Limb (tissue), 2 donors: ENCODE results near the gene HIVEP2.

ENCODE experiments used
- DNase-seq, 2 donors: peaks; one replicate each; pipeline ENCODE4 v3.0.0-alpha.2; 2016; ENCODE audit errors: extremely low spot score in 2 of 2

Gene HIVEP2

GRCh38 chr6:142822383-142822782 is 122.6 kb downstream of the HIVEP2 start:
- DNase-seq, result no peak

DNA sequence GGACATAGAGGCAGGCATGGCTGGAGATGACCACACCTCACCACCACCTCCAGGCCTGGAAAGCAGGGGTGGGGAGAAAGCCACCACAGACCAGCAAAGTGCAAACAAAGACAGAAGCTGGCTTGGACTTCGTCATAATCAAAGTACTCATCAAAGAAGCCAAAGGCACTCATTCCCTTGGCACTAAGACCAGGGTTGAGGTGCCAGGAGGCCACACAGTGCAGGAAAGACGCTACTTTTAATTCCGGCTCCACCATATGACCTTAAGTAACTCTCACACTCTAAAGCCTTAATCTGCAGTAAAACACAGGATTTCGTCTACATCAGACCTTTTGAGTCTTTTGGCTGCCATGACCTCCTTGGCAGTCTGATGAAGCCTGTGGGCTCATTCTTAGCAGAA is 123.1 kb downstream of the HIVEP2 start:
- DNase-seq, result no peak

- DNase-seq, result no peak
These were observed 123.7 kb downstream of the HIVEP2 start for GRCh38 chr6:142821164-142821716.

DNA sequence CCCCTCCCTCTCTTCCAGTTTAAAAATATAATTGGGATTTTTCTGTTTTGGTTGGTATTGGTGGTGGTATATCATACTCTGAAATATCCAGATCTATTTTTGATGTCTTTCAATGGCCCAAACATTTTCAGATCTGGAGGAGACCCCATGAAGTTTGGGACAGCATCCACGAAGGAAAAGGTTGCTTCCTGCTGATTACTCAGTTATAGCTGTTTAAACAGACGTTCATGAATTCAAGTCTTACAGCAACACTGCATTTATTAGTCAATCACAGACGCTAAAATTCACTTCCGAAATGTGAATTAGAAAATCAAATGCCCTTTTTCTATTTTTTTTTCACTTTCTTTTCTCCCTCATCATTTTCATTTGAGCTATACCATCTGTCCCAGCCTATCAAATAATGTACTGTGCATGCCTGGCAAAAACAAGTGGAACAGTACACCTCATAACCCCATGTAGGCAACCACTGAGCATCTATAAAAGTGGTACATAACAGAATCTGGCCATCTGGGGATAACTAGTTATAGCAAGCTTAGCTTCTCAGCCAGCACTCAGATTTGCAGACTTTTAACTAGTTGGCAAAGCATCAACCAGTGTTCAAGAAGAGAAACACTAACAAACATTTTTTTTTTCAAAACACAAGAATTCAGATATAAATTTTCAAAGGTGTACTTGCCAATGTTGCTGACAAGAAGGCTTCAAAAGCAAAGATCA is 124.5 kb downstream of the HIVEP2 start:
- DNase-seq, result no peak

GRCh38 chr6:142819603-142820337 is 125.2 kb downstream of the HIVEP2 start:
- DNase-seq, result peak; percentile 36 to 68

GRCh38 chr6:142816486-142816885 is 128.5 kb downstream of the HIVEP2 start:
- no peak for DNase-seq

DNA sequence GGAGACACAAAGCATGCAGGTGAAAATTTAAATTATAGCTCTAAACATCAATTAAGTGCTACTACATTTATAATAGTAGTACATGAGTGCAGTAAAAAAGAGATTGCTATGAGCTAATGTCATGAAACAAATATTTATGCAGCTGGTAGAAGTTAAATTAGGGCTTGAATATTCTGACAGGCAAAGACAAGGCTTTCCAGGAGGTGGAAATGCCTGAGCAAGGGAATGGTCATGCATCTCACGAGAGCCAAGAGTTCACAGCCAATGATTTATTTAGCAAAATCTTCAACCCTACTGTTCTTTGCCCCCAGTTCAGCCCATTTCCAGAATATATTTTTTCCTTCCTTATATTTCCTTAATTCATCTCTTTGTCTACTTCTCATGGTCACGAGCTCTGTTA is 128.9 kb downstream of the HIVEP2 start:
- DNase-seq, result no peak

DNA sequence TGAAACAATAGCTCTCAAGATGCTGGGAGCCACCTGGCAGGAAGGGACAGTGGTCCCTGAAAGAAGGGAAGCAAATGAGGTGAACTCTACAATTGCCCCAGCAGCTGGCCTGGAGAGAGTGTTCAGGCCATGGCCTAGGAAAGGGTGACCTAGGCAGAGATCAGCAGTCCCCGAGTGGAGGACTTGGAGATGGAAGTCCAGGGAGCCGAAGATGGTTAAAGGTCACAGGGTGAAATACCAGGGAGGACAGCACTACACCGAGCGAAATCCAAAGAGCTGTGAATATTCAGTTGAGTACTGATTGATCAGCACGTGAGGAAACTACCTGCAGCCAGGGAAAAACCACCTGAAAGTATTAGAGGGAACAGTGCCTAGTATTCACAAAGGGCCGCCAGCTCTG is 133.1 kb downstream of the HIVEP2 start:
- DNase-seq, result no peak

GRCh38 chr6:142810952-142811514 is 133.9 kb downstream of the HIVEP2 start:
- no peak for DNase-seq

DNA sequence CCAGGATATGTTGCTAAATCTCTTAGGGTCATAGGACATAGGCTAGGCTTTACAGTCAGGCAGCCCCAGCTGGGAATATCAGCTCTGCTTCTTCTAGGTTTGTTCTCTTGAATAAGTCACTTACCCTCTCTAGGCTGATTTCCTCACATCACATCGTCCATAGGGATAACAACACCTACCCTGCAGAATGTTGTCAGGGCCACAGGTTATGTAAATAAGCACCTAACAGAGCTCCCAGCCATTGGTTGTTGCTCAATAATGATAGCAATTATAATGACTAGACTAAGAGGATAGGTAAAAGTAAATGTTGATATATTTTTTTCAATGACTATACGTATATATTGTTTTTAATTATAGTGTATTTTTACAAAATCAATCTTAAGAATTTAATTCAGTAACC is 135.0 kb downstream of the HIVEP2 start:
- no peak for DNase-seq

DNA sequence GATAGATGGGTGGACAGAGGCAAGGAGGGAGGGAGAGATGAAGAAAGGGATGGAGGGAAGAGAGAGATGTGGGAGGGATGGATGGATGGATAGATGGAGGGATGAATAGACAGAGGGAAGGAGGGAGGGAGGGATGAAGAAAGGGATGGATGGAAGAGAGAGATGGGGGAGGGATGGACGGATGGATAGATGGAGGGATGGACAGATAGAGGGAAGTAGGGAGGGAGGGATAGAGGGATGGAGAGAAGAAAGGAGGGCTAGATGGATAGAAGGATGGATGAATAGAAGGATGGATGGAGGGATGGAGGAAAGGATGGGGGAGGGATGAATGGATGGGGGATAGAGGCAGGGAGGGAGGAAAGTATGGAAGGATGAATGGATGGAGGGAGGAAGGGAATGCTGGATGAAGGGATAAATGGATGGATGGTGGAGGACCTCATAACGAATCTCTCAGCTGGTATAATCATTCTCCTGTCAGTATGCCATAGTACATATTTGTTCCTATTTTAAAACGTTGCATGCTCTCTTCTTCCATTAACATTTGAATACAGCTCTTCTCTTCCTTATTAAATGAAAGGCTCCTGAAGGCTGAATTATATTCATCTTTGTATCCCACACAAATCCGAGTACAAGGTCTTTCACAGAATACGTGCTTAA is 136.4 kb downstream of the HIVEP2 start:
- DNase-seq, result no peak

GRCh38 chr6:142805042-142805441 is 139.9 kb downstream of the HIVEP2 start:
- no peak for DNase-seq

GRCh38 chr6:142804490-142804889 is 140.5 kb downstream of the HIVEP2 start:
- no peak for DNase-seq

DNA sequence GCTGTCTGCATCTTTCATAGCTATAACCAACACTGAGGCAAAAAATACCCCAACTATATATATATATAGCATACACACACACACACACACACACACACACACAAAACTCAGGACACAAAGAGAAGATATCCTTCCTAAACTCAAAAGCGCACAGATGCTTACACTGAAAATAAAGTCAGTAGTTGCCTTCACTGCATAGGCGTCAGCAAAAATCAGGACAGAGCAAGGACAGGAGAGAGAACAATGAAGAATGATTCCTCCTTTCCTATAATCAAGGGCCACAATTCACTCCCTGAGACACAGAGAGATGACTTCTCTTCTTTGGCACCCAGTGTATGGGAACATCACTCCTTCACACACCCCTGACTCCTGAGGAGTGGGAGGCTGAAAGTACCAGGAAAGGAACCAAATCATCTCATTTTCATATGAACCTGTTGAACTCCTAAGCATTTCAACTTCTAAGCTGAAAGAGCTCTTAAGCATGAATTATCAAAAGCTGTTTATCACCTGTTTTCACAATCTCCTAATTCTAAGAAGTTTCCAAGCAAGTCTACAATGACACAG is 141.4 kb downstream of the HIVEP2 start:
- DNase-seq, result no peak

- DNase-seq, result no peak
These were observed 141.9 kb downstream of the HIVEP2 start for GRCh38 chr6:142803032-142803431.

DNA sequence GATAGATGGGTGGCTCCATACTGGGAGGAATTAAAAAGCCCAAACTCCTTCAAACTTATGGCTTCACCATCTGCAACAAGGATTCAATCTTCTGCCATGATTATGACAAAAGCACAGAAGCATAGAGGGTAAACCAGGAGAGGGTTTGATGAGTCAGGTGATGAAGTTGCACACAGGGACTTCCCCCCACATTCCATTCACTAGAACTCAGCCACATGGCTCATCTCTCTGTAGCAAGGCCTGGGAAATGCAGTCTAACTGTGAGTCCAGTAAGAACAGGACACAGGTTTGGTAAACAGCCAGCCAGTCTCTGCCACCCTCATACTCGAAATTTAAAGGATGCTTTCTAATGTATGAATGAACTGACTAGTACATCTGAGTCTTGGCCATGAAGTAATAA is 142.9 kb downstream of the HIVEP2 start:
- DNase-seq, result no peak

GRCh38 chr6:142800240-142800639 is 144.7 kb downstream of the HIVEP2 start:
- no peak for DNase-seq

GRCh38 chr6:142799639-142800038 is 145.3 kb downstream of the HIVEP2 start:
- no peak for DNase-seq

GRCh38 chr6:142797159-142797558 is 147.8 kb downstream of the HIVEP2 start:
- DNase-seq, result no peak

- no peak for DNase-seq
These were observed 148.4 kb downstream of the HIVEP2 start for GRCh38 chr6:142796571-142796970.

DNA sequence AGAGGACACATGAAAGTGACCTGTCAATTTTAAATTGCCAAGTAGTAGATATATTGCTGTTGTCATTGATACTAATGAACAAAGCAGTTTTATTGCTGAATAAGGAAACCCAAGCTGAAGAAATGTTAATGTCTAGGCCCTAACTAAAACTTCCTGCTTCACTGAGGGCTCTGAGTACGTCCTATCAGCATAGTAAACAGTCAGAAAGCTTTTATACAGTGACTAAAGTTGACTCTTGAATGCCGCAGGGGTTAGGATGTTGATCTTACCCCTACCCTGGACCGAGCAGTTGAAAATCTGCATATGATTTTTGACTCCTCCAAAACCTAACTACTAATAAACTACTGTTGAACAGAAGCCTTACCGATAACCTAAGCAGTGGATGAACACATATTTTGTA is 149.0 kb downstream of the HIVEP2 start:
- DNase-seq, result no peak

GRCh38 chr6:142794424-142794823 is 150.6 kb downstream of the HIVEP2 start:
- DNase-seq, result no peak
